Endothelial cell of umbilical vein (primary cell): ENCODE measurements around the gene MAP4K4. TPM values are rescaled to one million over a fixed set of nuclear protein-coding genes. Genes with fewer than 3 reads are reported as not detected.

Experiments
- BruUV-seq: library from RNA; stranded (reverse); fragments of 400-500 nt; replicated peaks from 2 replicates; lab custom pipeline; 2021; lab: Mats Ljungman, UMichigan
- CTCF ChIA-PET: fragments of 300-600, 350-600 bp; sonication (Branson Sonifier 250); formaldehyde crosslinking; loops from one replicate; lab custom pipeline; 2021; ENCODE audit warnings: antibody characterized with exemption, inconsistent platforms; lab: Charles Lee
- POLR2A ChIA-PET: fragments of 300-600, 350-600 bp; sonication (Branson Sonifier 250); formaldehyde crosslinking; loops from one replicate; lab custom pipeline; 2021; ENCODE audit warnings: antibody characterized with exemption, inconsistent platforms; lab: Charles Lee
- DNase-seq: peaks from one replicate; pipeline ENCODE4 v3.0.0-alpha.2; 2011; ENCODE audit warnings: low read depth, low spot score
- FAIRE-seq: peaks from 2 replicates; lab custom pipeline; 2011; peaks lifted over from hg19 to GRCh38; lab: Jason Lieb, UNC
- H2AFZ ChIP-seq: 2 replicates; pipeline ENCODE4 v1.6.0; 2012; ENCODE audit warnings: low read depth, low read length, control low read depth, inconsistent platforms
- H3K27ac ChIP-seq: 2 replicates; pipeline ENCODE4 v1.5.1; 2011; ENCODE audit warnings: low read depth, mild to moderate bottlenecking, control low read depth, low read length, moderate library complexity; ENCODE audit not compliant: insufficient read depth
- H3K27me3 ChIP-seq, 2 experiments: 2 replicates each; pipeline versions ENCODE4 v1.6.0 to v1.6.1; 2011; ENCODE audit warnings: low read length in 2 of 2, mixed read lengths in 1 of 2; ENCODE audit not compliant: control insufficient read depth in 2 of 2, insufficient read depth in 2 of 2
- H3K36me3 ChIP-seq, 2 experiments: 2 replicates in 1 of 2; 3 replicates in 1 of 2; pipeline ENCODE4 v1.5.1; 2011; ENCODE audit warnings: low read length in 2 of 2, mild to moderate bottlenecking in 1 of 2, moderate library complexity in 1 of 2; ENCODE audit not compliant: control insufficient read depth in 2 of 2, insufficient read depth in 2 of 2; ENCODE audit errors: extremely low read depth in 1 of 2
- H3K4me1 ChIP-seq: 3 replicates; pipeline ENCODE4 v1.5.1; 2011; ENCODE audit warnings: mild to moderate bottlenecking, low read length; ENCODE audit not compliant: control insufficient read depth, insufficient read depth; ENCODE audit errors: extremely low read depth
- H3K4me2 ChIP-seq: 2 replicates; pipeline ENCODE4 v1.6.1; 2011; ENCODE audit warnings: low read length, control low read depth, mixed read lengths; ENCODE audit not compliant: insufficient read depth
- H3K4me3 ChIP-seq, 3 experiments: fragments of 200-600 bp in 1 of 3; sonication (generic), shearing (Covaris generic) in 1 of 3; replicated peaks in 1 of 3; 2 replicates each; pipeline ENCODE4 v1.5.1; 2011 to 2016; ENCODE audit warnings: control low read depth in 3 of 3, low read length in 3 of 3, mild to moderate bottlenecking in 2 of 3, inconsistent platforms in 1 of 3, low read depth in 1 of 3, moderate library complexity in 1 of 3; ENCODE audit not compliant: insufficient read depth in 1 of 3
- H3K79me2 ChIP-seq: 2 replicates; pipeline ENCODE4 v1.6.0; 2012; ENCODE audit warnings: low read length, inconsistent platforms; ENCODE audit not compliant: control insufficient read depth, insufficient read depth
- H3K9ac ChIP-seq: replicated peaks from 2 replicates; pipeline ENCODE3; 2011; ENCODE audit warnings: low read length, control low read depth; ENCODE audit not compliant: insufficient read depth; ENCODE audit errors: extremely low read depth
- H3K9me1 ChIP-seq: replicated peaks from 3 replicates; pipeline ENCODE4 v1.6.0; 2011; ENCODE audit warnings: mild to moderate bottlenecking, low read length; ENCODE audit not compliant: control insufficient read depth, insufficient read depth; ENCODE audit errors: extremely low read depth
- H3K9me3 ChIP-seq: replicated peaks from 2 replicates; pipeline ENCODE4 v1.5.1; 2012; ENCODE audit warnings: low read length, inconsistent platforms; ENCODE audit not compliant: control insufficient read depth, insufficient read depth
- H4K20me1 ChIP-seq: replicated peaks from 2 replicates; pipeline ENCODE3; 2011; ENCODE audit warnings: mild to moderate bottlenecking, low read length; ENCODE audit not compliant: control insufficient read depth, insufficient read depth; ENCODE audit errors: extremely low read depth
- CTCF ChIP-seq, 2 donors: IDR thresholded peaks; 1 replicate in 1 of 2; 2 replicates in 1 of 2; pipeline ENCODE4 v1.5.1; 2011; ENCODE audit warnings: low read length in 2 of 2, mild to moderate bottlenecking in 2 of 2, moderate library complexity in 2 of 2, control low read depth in 1 of 2, inconsistent platforms in 1 of 2, low read depth in 1 of 2; ENCODE audit not compliant: insufficient read depth in 1 of 2; ENCODE audit errors: extremely low read depth in 1 of 2
- GATA2 ChIP-seq: IDR thresholded peaks from 2 replicates; pipeline ENCODE4 v1.7.0; 2011; ENCODE audit warnings: low read depth, mild to moderate bottlenecking, moderate library complexity, mixed read lengths, low read length; ENCODE audit not compliant: insufficient read length, insufficient read depth
- JUN ChIP-seq: IDR thresholded peaks from 2 replicates; pipeline ENCODE4 v1.6.1; 2011; ENCODE audit warnings: borderline replicate concordance, low read depth; ENCODE audit not compliant: insufficient read length, insufficient read depth
- MAX ChIP-seq: IDR thresholded peaks from 2 replicates; pipeline ENCODE4 v1.6.1; 2011; ENCODE audit not compliant: insufficient read depth, insufficient read length
- MYC ChIP-seq: IDR thresholded peaks from one replicate; pipeline ENCODE4 v1.6.1; 2011; ENCODE audit warnings: mild to moderate bottlenecking, low read depth, low read length
- POLR2A ChIP-seq: IDR thresholded peaks from 2 replicates; pipeline ENCODE4 v1.6.1; 2012; ENCODE audit warnings: low read depth, mild to moderate bottlenecking, control low read depth, low read length
- POLR2AphosphoS5 ChIP-seq: IDR thresholded peaks from 2 replicates; pipeline ENCODE4 v1.6.1; 2012; ENCODE audit warnings: low read depth, mild to moderate bottlenecking, control low read depth, low read length, moderate library complexity; ENCODE audit not compliant: insufficient read depth
- dilution Hi-C: fragments of 300-500 bp; cut with MboI; formaldehyde crosslinking; loops from one replicate; pipeline ENCODE4 v1.15.0; 2019; ENCODE audit warnings: low sequenced_read_pairs; ENCODE audit not compliant: extremely low pct_ligation_motif_present
- intact Hi-C: fragments of 100-400 bp; cut with micrococcal nuclease; formaldehyde crosslinking; loops from one replicate; pipeline ENCODE4 v1.10.0; 2022
- polyA plus RNA-seq, 4 experiments: library from polyadenylated mRNA; depleted of rRNA in 3 of 4; stranded (reverse) in 3 of 4; unstranded in 1 of 4; fragments of >200 nt; gene quantifications; 2 replicates each; pipeline versions ENCODE4 v1.2.1 to v1.2.3, GENCODE V29; 2011 to 2012; ENCODE audit warnings: missing spikeins in 1 of 4
- total RNA-seq: library from RNA; stranded (reverse); gene quantifications from 2 replicates; pipeline ENCODE4 v1.2.3, GENCODE V29; 2021

MAP4K4 gene
- total and polyA plus RNA-seq, 2 donors (not counting 3 experiments of a cell fraction or from before 2014, with no cell fraction given) = 79.4 to 269 TPM

- TF ChIP-seq MAX (no peak), POLR2AphosphoS5 (no peak)
- Histone ChIP-seq H3K9me3 (peaks cover 3% of the 10 kb centered on the region), H3K4me1 (no peaks in the 10 kb centered on the region), H3K36me3 (no peaks in the 10 kb centered on the region), H3K27ac (no peak overlapping the region), H3K27me3 (peaks cover 3 to 12% of the 10 kb centered on the region in 2 experiments), H3K9me1 (no peaks in the 10 kb centered on the region), H3K79me2 (no peaks in the 10 kb centered on the region), H3K4me2 (no peak overlapping the region), H2AFZ (no peak overlapping the region), H3K4me3 (no peak overlapping the region), H3K9ac (no peak overlapping the region), H4K20me1 (no peaks in the 10 kb centered on the region)
- DNase-seq (no peak), FAIRE-seq (no peak)
- BruUV-seq = no TSS peak
- ChIA-PET POLR2A (no interaction called here), CTCF (no interaction called here)
- intact Hi-C loops (no loop called here), dilution Hi-C loops (no loop called here)
Observed at GRCh38 chr2:101909760-101910159, 212.3 kb downstream of the MAP4K4 start.

GRCh38 chr2:101912545-101912944 is 215.0 kb downstream of the MAP4K4 start:
- no TSS peak for BruUV-seq
- no peaks in the 10 kb centered on the region for H3K4me1 ChIP-seq
- H3K4me2 ChIP-seq = no peak overlapping the region
- H4K20me1 ChIP-seq = no peaks in the 10 kb centered on the region
- peaks cover 3 to 21% of the 10 kb centered on the region in 2 experiments for H3K27me3 ChIP-seq
- intact Hi-C loops = no loop called here
- POLR2A ChIA-PET = no interaction called here
- TF ChIP-seq JUN = no peak
- TF ChIP-seq MYC = no peak
- TF ChIP-seq CTCF (IDR thresholded peaks at IDR 0.05; ENCODE audit: extremely low read depth in 1 of 2, insufficient read depth in 1 of 2, low read depth in 1 of 2, low read length in 2 of 2) = no peak
- TF ChIP-seq MAX = no peak
- TF ChIP-seq POLR2A = no peak
- no peak for TF ChIP-seq GATA2
- H3K36me3 ChIP-seq = no peaks in the 10 kb centered on the region
- DNase-seq (no peak), FAIRE-seq (no peak)
- dilution Hi-C loops = no loop called here
- H3K9ac ChIP-seq = no peak overlapping the region
- no peak overlapping the region for H3K27ac ChIP-seq
- no peak overlapping the region for H3K4me3 ChIP-seq
- CTCF ChIA-PET = interaction anchor here (1.3 kb wide), 1 partner anchor 493 kb away, joined by 3 read pairs; no protein-coding TSS in a partner anchor
- peaks cover 3% of the 10 kb centered on the region for H3K9me3 ChIP-seq
- H3K79me2 ChIP-seq = no peaks in the 10 kb centered on the region
- H3K9me1 ChIP-seq = no peaks in the 10 kb centered on the region
- H2AFZ ChIP-seq = no peak overlapping the region
